Naive thymus-derived CD8-positive, alpha-beta T cell (primary cell): ENCODE results near the gene IFNAR2. TPM values are rescaled to one million over a fixed set of nuclear protein-coding genes. Genes with fewer than 3 reads are reported as not detected.
A peak's percentile ranks its signal among the peaks of the same experiment; 100 is the strongest.

Experiments used
- ATAC-seq, 2 donors: fragments of 150-1000 bp; cut with Tn5 transposase in 1 of 2; sonication (Bioruptor Pico), chemical (Tn5 transposase) in 1 of 2; 1 replicate in 1 of 2; 2 replicates in 1 of 2; pipeline ENCODE4 v1.10.0; 2021; ENCODE audit warnings: mild to moderate bottlenecking in 2 of 2, moderate library complexity in 2 of 2
- POLR2A ChIA-PET: fragments of 350-600 bp; sonication (Branson Sonifier 250); formaldehyde crosslinking; loops from one replicate; lab custom pipeline; 2021; ENCODE audit warnings: antibody characterized with exemption; lab: Charles Lee
- DNase-seq, 10 donors: peaks; one replicate each; pipeline versions ENCODE4 v3.0.0 to v3.0.0-alpha.2; 2020 to 2022
- H3K27ac Mint-ChIP-seq, 10 donors: one replicate each; pipeline ENCODE4 v1.8.0; 2020 to 2022; ENCODE audit warnings: mild to moderate bottlenecking in 10 of 10, mixed read lengths in 10 of 10, moderate library complexity in 4 of 10, inconsistent platforms in 1 of 10
- H3K27me3 Mint-ChIP-seq, 5 donors: one replicate each; pipeline ENCODE4 v1.8.0; 2021 to 2022; ENCODE audit warnings: mixed read lengths in 5 of 5
- H3K36me3 Mint-ChIP-seq, 3 donors: one replicate each; pipeline ENCODE4 v1.8.0; 2020 to 2022; ENCODE audit warnings: mixed read lengths in 3 of 3, mild to moderate bottlenecking in 2 of 3, inconsistent platforms in 1 of 3
- H3K4me1 Mint-ChIP-seq, 4 donors: one replicate each; pipeline ENCODE4 v1.8.0; 2021 to 2022; ENCODE audit warnings: mixed read lengths in 4 of 4
- H3K4me3 Mint-ChIP-seq, 10 donors: one replicate each; pipeline ENCODE4 v1.8.0; 2020 to 2022; ENCODE audit warnings: mild to moderate bottlenecking in 10 of 10, mixed read lengths in 10 of 10, moderate library complexity in 6 of 10, inconsistent platforms in 1 of 10
- H3K9me3 Mint-ChIP-seq, 9 donors: one replicate each; pipeline ENCODE4 v1.8.0; 2020 to 2022; ENCODE audit warnings: mixed read lengths in 9 of 9, mild to moderate bottlenecking in 3 of 9, inconsistent platforms in 1 of 9, moderate library complexity in 1 of 9
- polyA plus RNA-seq, 3 donors: library from polyadenylated mRNA; unstranded; fragments of 300-500 nt; fragmentation: Illumina TruSeq; gene quantifications; one replicate each; pipeline ENCODE4 v1.2.3, GENCODE V29; 2021
- total RNA-seq, 8 experiments: library from RNA in 2 of 8; stranded (reverse) in 2 of 8; gene quantifications; one replicate each; pipeline ENCODE4 v1.2.3 and lab custom pipeline; 2021 to 2026

The IFNAR2 gene
- total and polyA plus RNA-seq, 5 experiments from 2014 or later = 53.9 to 72.9 (median 63.3) TPM

- H3K27me3 Mint-ChIP-seq = no peaks in the 10 kb centered on the region
- H3K4me1 Mint-ChIP-seq = peaks cover 17 to 78% (median 50%) of the 10 kb centered on the region in 4 donors
- POLR2A ChIA-PET = interaction anchor here (1.3 to 1.6 kb wide), 2 partner anchors 22 to 66 kb away, joined by 3 to 4 read pairs; partner anchors contain the start of gene IFNAR1
- ATAC-seq (peak in 1 of 2 donors; percentile 13), DNase-seq (no peak)
- H3K4me3 Mint-ChIP-seq = peak overlapping the region in 7 of 10 donors; percentile 21 to 61 (median 57)
- peaks cover 18 to 66% (median 52%) of the 10 kb centered on the region in 3 donors for H3K36me3 Mint-ChIP-seq
- peak overlapping the region; percentile 58 to 92 (median 86) for H3K27ac Mint-ChIP-seq
- peaks cover 0 to 7% (median 4%) of the 10 kb centered on the region in 9 donors for H3K9me3 Mint-ChIP-seq
Observed at GRCh38 chr21:33259428-33259827, 29.7 kb downstream of the IFNAR2 start.

DNA sequence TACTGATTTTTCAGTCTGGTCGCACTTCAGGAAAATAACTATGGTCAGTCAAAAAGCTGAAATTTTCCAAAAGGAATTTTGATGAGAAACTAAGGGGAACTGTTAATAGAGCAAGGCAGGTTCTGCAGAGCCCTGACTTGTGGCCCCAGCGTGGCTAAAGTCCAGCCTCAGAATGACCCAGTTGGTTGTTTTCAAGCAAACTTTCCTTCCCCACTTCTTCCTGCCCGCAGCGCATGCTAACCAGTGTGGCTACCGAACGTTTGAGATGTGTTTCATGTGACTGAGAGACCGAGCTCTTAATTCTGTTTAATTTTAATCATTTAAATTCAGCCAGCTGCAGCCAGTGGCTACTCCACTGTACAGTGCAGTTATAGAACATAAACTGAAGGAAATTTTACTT lies 30.3 kb downstream of the IFNAR2 start:
- ATAC-seq (peak; percentile 27 to 43), DNase-seq (no peak)
- peaks cover 14 to 75% (median 45%) of the 10 kb centered on the region in 4 donors for H3K4me1 Mint-ChIP-seq
- H3K9me3 Mint-ChIP-seq = peaks cover 0 to 7% (median 4%) of the 10 kb centered on the region in 9 donors
- peaks cover 18 to 60% (median 46%) of the 10 kb centered on the region in 3 donors for H3K36me3 Mint-ChIP-seq
- no peaks in the 10 kb centered on the region for H3K27me3 Mint-ChIP-seq
- POLR2A ChIA-PET = interaction anchor here (0.8 to 1.6 kb wide), 5 partner anchors 13 to 102 kb away, joined by 3 to 4 read pairs (median 3); partner anchors contain the start of gene IFNAR1
- peak overlapping the region; percentile 58 to 92 (median 86) for H3K27ac Mint-ChIP-seq
- peak overlapping the region; percentile 21 to 62 (median 50) for H3K4me3 Mint-ChIP-seq

GRCh38 chr21:33261635-33262034 lies 31.9 kb downstream of the IFNAR2 start:
- ATAC-seq = no peak
- peak overlapping the region in 9 of 10 donors; percentile 14 to 56 (median 32) for H3K4me3 Mint-ChIP-seq
- POLR2A ChIA-PET = interaction anchor here (0.6 to 1.5 kb wide), 7 partner anchors 7 to 587 kb away, joined by 3 to 10 read pairs (median 4); partner anchors contain the start of gene IFNAR1
- DNase-seq = peak in 1 of 10 donors; percentile 30
- no peaks in the 10 kb centered on the region for H3K27me3 Mint-ChIP-seq
- peaks cover 12 to 44% (median 33%) of the 10 kb centered on the region in 3 donors for H3K36me3 Mint-ChIP-seq
- peaks cover 0 to 6% (median 4%) of the 10 kb centered on the region in 9 donors for H3K9me3 Mint-ChIP-seq
- H3K4me1 Mint-ChIP-seq = peaks cover 19 to 76% (median 53%) of the 10 kb centered on the region in 4 donors
- peak overlapping the region in 9 of 10 donors; percentile 29 to 90 (median 72) for H3K27ac Mint-ChIP-seq

DNA sequence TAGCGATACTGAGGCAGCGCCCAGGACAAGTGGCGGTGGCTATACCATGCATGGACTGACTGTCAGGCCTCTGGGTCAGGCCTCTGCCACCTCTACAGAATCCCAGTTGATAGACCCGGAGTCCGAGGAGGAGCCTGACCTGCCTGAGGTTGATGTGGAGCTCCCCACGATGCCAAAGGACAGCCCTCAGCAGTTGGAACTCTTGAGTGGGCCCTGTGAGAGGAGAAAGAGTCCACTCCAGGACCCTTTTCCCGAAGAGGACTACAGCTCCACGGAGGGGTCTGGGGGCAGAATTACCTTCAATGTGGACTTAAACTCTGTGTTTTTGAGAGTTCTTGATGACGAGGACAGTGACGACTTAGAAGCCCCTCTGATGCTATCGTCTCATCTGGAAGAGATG lies 33.2 kb downstream of the IFNAR2 start:
- Mint-ChIP-seq H3K27ac (peak overlapping the region in 4 of 10 donors; percentile 24 to 90 (median 62)), H3K4me3 (no peak overlapping the region), H3K9me3 (no peaks in the 10 kb centered on the region), H3K27me3 (no peaks in the 10 kb centered on the region), H3K4me1 (peaks cover 28 to 82% (median 61%) of the 10 kb centered on the region in 4 donors), H3K36me3 (peaks cover 0 to 31% (median 20%) of the 10 kb centered on the region in 3 donors)
- ATAC-seq (no peak), DNase-seq (no peak)
- POLR2A ChIA-PET = interaction anchor here (0.7 to 1.3 kb wide), 4 partner anchors 31 to 272 kb away, joined by 3 to 5 read pairs (median 4); no protein-coding TSS in a partner anchor

- peaks cover 0 to 32% (median 5%) of the 10 kb centered on the region in 3 donors for H3K36me3 Mint-ChIP-seq
- POLR2A ChIA-PET = interaction anchor here (0.6 to 3.0 kb wide), 6 partner anchors 14 to 333 kb away, joined by 3 to 20 read pairs (median 6); partner anchors contain the start of gene IFNAR2
- ATAC-seq = no peak
- H3K9me3 Mint-ChIP-seq = no peaks in the 10 kb centered on the region
- H3K27me3 Mint-ChIP-seq = no peaks in the 10 kb centered on the region
- DNase-seq = no peak
- peak overlapping the region in 1 of 10 donors; percentile 7 for H3K4me3 Mint-ChIP-seq
- H3K27ac Mint-ChIP-seq = peak overlapping the region in 6 of 10 donors; percentile 25 to 90 (median 68)
- H3K4me1 Mint-ChIP-seq = peaks cover 34 to 86% (median 64%) of the 10 kb centered on the region in 4 donors
Observed at GRCh38 chr21:33264561-33264960, 34.8 kb downstream of the IFNAR2 start.

GRCh38 chr21:33265664-33266049 lies 35.9 kb downstream of the IFNAR2 start:
- H3K27ac Mint-ChIP-seq = peak overlapping the region; percentile 88 to 96 (median 91)
- H3K36me3 Mint-ChIP-seq = peaks cover 0 to 43% (median 10%) of the 10 kb centered on the region in 3 donors
- peak overlapping the region; percentile 91 to 99 (median 92) for H3K4me3 Mint-ChIP-seq
- no peaks in the 10 kb centered on the region for H3K27me3 Mint-ChIP-seq
- ATAC-seq (peak; percentile 18 to 63), DNase-seq (peak in 5 of 10 donors; percentile 23 to 39 (median 28))
- peaks cover 36 to 82% (median 64%) of the 10 kb centered on the region in 4 donors for H3K4me1 Mint-ChIP-seq
- H3K9me3 Mint-ChIP-seq = no peaks in the 10 kb centered on the region
- POLR2A ChIA-PET = interaction anchor here (0.5 to 3.0 kb wide), 17 partner anchors 11 to 156 kb away, joined by 3 to 20 read pairs (median 6); partner anchors contain the start of genes IFNAR1 and IFNAR2

DNA sequence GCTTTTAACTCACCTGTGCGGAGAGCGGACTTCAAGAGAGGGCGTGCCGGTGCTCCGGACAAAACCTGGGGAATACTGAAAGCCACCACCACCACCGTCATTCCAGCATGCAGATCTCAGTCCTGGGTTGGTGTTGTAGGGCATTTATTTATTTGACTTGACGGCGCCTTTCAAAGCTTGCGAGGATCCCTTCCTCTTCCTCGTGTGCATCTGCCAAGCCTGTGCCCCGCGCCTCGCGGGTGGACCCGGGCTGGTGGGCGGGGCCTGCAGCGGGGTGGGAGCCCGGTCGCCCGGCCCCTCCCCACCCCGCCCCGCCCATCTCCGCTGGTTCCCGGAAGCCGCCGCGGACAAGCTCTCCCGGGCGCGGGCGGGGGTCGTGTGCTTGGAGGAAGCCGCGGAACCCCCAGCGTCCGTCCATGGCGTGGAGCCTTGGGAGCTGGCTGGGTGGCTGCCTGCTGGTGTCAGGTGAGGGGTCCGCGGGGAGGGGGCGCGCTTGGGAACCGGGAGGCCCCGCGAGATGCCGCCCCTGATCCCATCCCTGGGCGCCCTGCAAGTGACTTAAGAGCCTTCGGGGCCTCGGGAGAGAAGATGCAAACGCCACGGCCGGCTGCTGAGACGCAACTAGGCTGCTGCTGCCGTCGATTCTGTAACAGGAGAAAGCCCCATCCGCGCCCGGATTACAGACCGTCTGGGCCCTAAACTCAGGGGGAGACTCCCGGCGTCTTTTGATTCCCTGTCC lies 36.5 kb downstream of the IFNAR2 start, which contains the start of gene IL10RB:
Gene IL10RB (plus strand): TSS at position 318 of the 739 bp plus-strand sequence. CDS start 99 bp downstream, at position 417.
- POLR2A ChIA-PET = interaction anchor here (0.5 to 3.0 kb wide), 19 partner anchors 11 to 157 kb away, joined by 3 to 20 read pairs (median 7); partner anchors contain the start of genes IFNAR1 and IFNAR2
- peak; percentile 47 to 81 (median 70) for DNase-seq
- H3K4me3 Mint-ChIP-seq = peak within 1 kb of the TSS; percentile 91 to 99 (median 96)
- no peaks in the 10 kb centered on the region for H3K27me3 Mint-ChIP-seq
- H3K36me3 Mint-ChIP-seq = peaks cover 0 to 49% (median 10%) of the 10 kb centered on the region in 3 donors
- H3K4me1 Mint-ChIP-seq = peaks cover 38 to 80% (median 66%) of the 10 kb centered on the region in 4 donors
- H3K9me3 Mint-ChIP-seq = no peaks in the 10 kb centered on the region
- peak within 1 kb of the TSS; percentile 90 to 98 (median 96) for H3K27ac Mint-ChIP-seq
- ATAC-seq = peak; percentile 78 to 85

DNA sequence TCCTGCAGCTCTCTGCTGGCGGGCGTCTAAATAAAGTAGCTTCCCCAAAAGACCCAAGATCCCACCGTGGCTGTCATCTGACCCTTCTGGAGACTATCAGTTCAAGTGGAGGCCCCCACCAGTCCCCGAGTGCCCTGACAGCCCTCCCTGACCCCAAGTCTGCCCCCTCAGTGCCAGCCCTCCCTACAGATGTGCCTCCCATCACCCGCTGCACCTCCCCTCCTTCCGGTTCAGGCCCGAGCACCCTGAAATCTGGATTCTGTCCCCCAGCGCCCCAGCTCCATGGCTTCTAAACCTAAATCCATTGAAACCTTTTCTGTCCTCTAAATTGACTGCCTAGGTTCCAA lies 37.0 kb downstream of the IFNAR2 start:
- DNase-seq = peak in 7 of 10 donors; percentile 12 to 43 (median 32)

GRCh38 chr21:33267250-33267649 lies 37.5 kb downstream of the IFNAR2 start:
- Mint-ChIP-seq H3K9me3 (no peaks in the 10 kb centered on the region), H3K27ac (peak overlapping the region; percentile 90 to 98 (median 94)), H3K4me3 (peak overlapping the region; percentile 90 to 99 (median 96)), H3K36me3 (peaks cover 0 to 56% (median 10%) of the 10 kb centered on the region in 3 donors), H3K4me1 (peaks cover 41 to 78% (median 64%) of the 10 kb centered on the region in 4 donors), H3K27me3 (no peaks in the 10 kb centered on the region)
- DNase-seq (no peak), ATAC-seq (no peak)
- POLR2A ChIA-PET = interaction anchor here (0.7 to 3.0 kb wide), 11 partner anchors 12 to 95 kb away, joined by 4 to 20 read pairs (median 8); partner anchors contain the start of genes IFNAR1 and IFNAR2

More for the DNA sequence above, 37.0 kb downstream of the IFNAR2 start:
- ATAC-seq = peak; percentile 53 to 57
- Mint-ChIP-seq H3K4me3 (peak overlapping the region; percentile 90 to 99 (median 96)), H3K4me1 (peaks cover 39 to 78% (median 65%) of the 10 kb centered on the region in 4 donors), H3K9me3 (no peaks in the 10 kb centered on the region), H3K27ac (peak overlapping the region; percentile 90 to 98 (median 94)), H3K36me3 (peaks cover 0 to 53% (median 10%) of the 10 kb centered on the region in 3 donors), H3K27me3 (no peaks in the 10 kb centered on the region)
- POLR2A ChIA-PET = interaction anchor here (0.6 to 3.0 kb wide), 16 partner anchors 12 to 113 kb away, joined by 3 to 20 read pairs (median 7); partner anchors contain the start of genes IFNAR1 and IFNAR2

GRCh38 chr21:33268393-33268736 lies 38.6 kb downstream of the IFNAR2 start:
- ATAC-seq = no peak
- H3K4me1 Mint-ChIP-seq = peaks cover 43 to 72% (median 68%) of the 10 kb centered on the region in 4 donors
- H3K4me3 Mint-ChIP-seq = peak overlapping the region; percentile 90 to 99 (median 96)
- H3K9me3 Mint-ChIP-seq = no peaks in the 10 kb centered on the region
- no peaks in the 10 kb centered on the region for H3K27me3 Mint-ChIP-seq
- POLR2A ChIA-PET = interaction anchor here (1.6 kb wide), 1 partner anchor 56 kb away, joined by 4 read pairs; the partner anchor contains the start of gene IFNAR1
- DNase-seq = no peak
- H3K27ac Mint-ChIP-seq = peak overlapping the region; percentile 71 to 98 (median 94)
- peaks cover 0 to 57% (median 14%) of the 10 kb centered on the region in 3 donors for H3K36me3 Mint-ChIP-seq

GRCh38 chr21:33268737-33269441 lies 39.2 kb downstream of the IFNAR2 start:
- Mint-ChIP-seq H3K4me3 (peak overlapping the region in 9 of 10 donors; percentile 31 to 99 (median 93)), H3K9me3 (no peaks in the 10 kb centered on the region), H3K4me1 (peaks cover 45 to 73% (median 70%) of the 10 kb centered on the region in 4 donors), H3K36me3 (peaks cover 3 to 58% (median 12%) of the 10 kb centered on the region in 3 donors), H3K27ac (peak overlapping the region; percentile 71 to 98 (median 92)), H3K27me3 (no peaks in the 10 kb centered on the region)
- ATAC-seq (no peak), DNase-seq (peak in 3 of 10 donors; percentile 9 to 31 (median 16))
- POLR2A ChIA-PET = interaction anchor here (1.6 kb wide), 1 partner anchor 56 kb away, joined by 4 read pairs; the partner anchor contains the start of gene IFNAR1
